Panc1 (cell line): ENCODE data around the gene RNFT1. TPM values are rescaled to one million over a fixed set of nuclear protein-coding genes. Genes with fewer than 3 reads are reported as not detected.
"Not testable (repeated sequence)": the region's sequence is repeated elsewhere in the genome, so short reads cannot be mapped to it uniquely, and the experiment has no call there.

Experiments
- ATAC-seq: fragments of 200-7000 bp; cut with Tn5 transposase; 2 replicates; pipeline ENCODE4 v1.9.1; 2020; ENCODE audit warnings: mild to moderate bottlenecking, moderate library complexity
- BruUV-seq: library from RNA; stranded (reverse); fragments of 400-500 nt; replicated peaks from 2 replicates; lab custom pipeline; 2021; lab: Mats Ljungman, UMichigan
- CTCF ChIA-PET: fragments of 300-600 bp; sonication (Branson Sonifier 250); formaldehyde crosslinking; loops from one replicate; lab custom pipeline; 2022; ENCODE audit warnings: antibody characterized with exemption; lab: Charles Lee
- POLR2A ChIA-PET: fragments of 300-600 bp; sonication (Branson Sonifier 250); formaldehyde crosslinking; loops from one replicate; lab custom pipeline; 2022; ENCODE audit warnings: antibody characterized with exemption; lab: Charles Lee
- DNase-seq: peaks from one replicate; pipeline ENCODE4 v3.0.0-alpha.2; 2010; ENCODE audit warnings: low read depth, low spot score
- H3K27ac ChIP-seq: 2 replicates; pipeline ENCODE4 v1.5.1; 2011; ENCODE audit warnings: mild to moderate bottlenecking, low read length, inconsistent platforms
- H3K27me3 ChIP-seq: fragments of 200-500 bp; sonication (Bioruptor generic); 2 replicates; pipeline ENCODE4 v1.6.0; 2014; ENCODE audit warnings: low read length, inconsistent platforms; ENCODE audit not compliant: control insufficient read depth, insufficient read depth
- H3K36me3 ChIP-seq: fragments of 200-500 bp; sonication (Bioruptor generic); 2 replicates; pipeline ENCODE4 v1.5.1; 2014; ENCODE audit warnings: inconsistent platforms, mild to moderate bottlenecking, low read length, moderate library complexity; ENCODE audit not compliant: control insufficient read depth, insufficient read depth
- H3K4me1 ChIP-seq: 2 replicates; pipeline ENCODE4 v1.5.1; 2011; ENCODE audit warnings: inconsistent platforms, mild to moderate bottlenecking, low read length, moderate library complexity; ENCODE audit not compliant: control insufficient read depth, insufficient read depth
- H3K4me3 ChIP-seq, 2 experiments: 2 replicates each; pipeline ENCODE4 v1.5.1; 2011 to 2012; ENCODE audit warnings: low read depth in 2 of 2, low read length in 2 of 2, mild to moderate bottlenecking in 2 of 2, inconsistent platforms in 1 of 2, moderate library complexity in 1 of 2
- H3K9me3 ChIP-seq: fragments of 200-500 bp; sonication (Bioruptor generic); 2 replicates; pipeline ENCODE4 v1.5.1; 2014; ENCODE audit warnings: low read depth, mild to moderate bottlenecking, inconsistent platforms, low read length, moderate library complexity; ENCODE audit not compliant: control insufficient read depth, insufficient read depth
- CTCF ChIP-seq: fragments of 450-650 bp; IDR thresholded peaks from 2 replicates; pipeline ENCODE4 v1.5.1; 2017; ENCODE audit warnings: mild to moderate bottlenecking
- POLR2AphosphoS5 ChIP-seq: IDR thresholded peaks from 2 replicates; pipeline ENCODE4 v1.6.1; 2012; ENCODE audit warnings: mild to moderate bottlenecking, low read depth, low read length, moderate library complexity
- SIN3A ChIP-seq: IDR thresholded peaks from 2 replicates; pipeline ENCODE4 v1.6.1; 2012; ENCODE audit warnings: low read depth, mild to moderate bottlenecking, low read length, moderate library complexity, borderline replicate concordance; ENCODE audit not compliant: insufficient read depth
- TCF7L2 ChIP-seq: IDR thresholded peaks from 2 replicates; pipeline ENCODE4 v1.6.1; 2011; ENCODE audit warnings: mild to moderate bottlenecking, low read depth, low read length, inconsistent platforms
- in situ Hi-C: cut with HindIII; loops from 2 replicates; pipeline ENCODE4 v1.10.0; 2016; ENCODE audit warnings: low sequenced_read_pairs, low pct_unique_long_range_greater_than_20kb
- intact Hi-C: fragments of 100-400 bp; cut with micrococcal nuclease; formaldehyde crosslinking; loops from one replicate; pipeline ENCODE4 v1.10.0; 2022; ENCODE audit not compliant: unreplicated experiment
- total RNA-seq: library from RNA; stranded (reverse); gene quantifications from one replicate; pipeline ENCODE4 v1.2.1, GENCODE V29; 2021; ENCODE audit not compliant: unreplicated experiment
- TF ChIP-seq, protein P1 (sequence below), 2 experiments: IDR thresholded peaks; 2 replicates each; pipeline ENCODE4 v1.6.1; 2011 to 2012; ENCODE audit warnings: low read depth in 2 of 2, control low read depth in 1 of 2, low read length in 1 of 2, mild to moderate bottlenecking in 1 of 2, moderate library complexity in 1 of 2; ENCODE audit not compliant: insufficient read depth in 1 of 2

Gene RNFT1
- total RNA-seq, 1 experiment from 2014 or later: 11.7 TPM

- peaks cover 13% of the 10 kb centered on the region for H3K36me3 ChIP-seq
- BruUV-seq, in situ Hi-C loops, DNase-seq, H3K9me3 ChIP-seq, H3K4me1 ChIP-seq, ATAC-seq, H3K4me3 ChIP-seq, CTCF ChIA-PET, intact Hi-C loops, H3K27ac ChIP-seq, H3K27me3 ChIP-seq, POLR2A ChIA-PET: not testable (repeated sequence)
Observed at GRCh38 chr17:59920637-59921036, 43.9 kb downstream of the RNFT1 start.

- no peaks in the 10 kb centered on the region for H3K27me3 ChIP-seq
- DNase-seq (no peak), ATAC-seq (no peak)
- no peak overlapping the region for H3K27ac ChIP-seq
- no peaks in the 10 kb centered on the region for H3K9me3 ChIP-seq
- in situ Hi-C loops (no loop called here), intact Hi-C loops (no loop called here)
- ChIA-PET CTCF (no interaction called here), POLR2A (no interaction called here)
- H3K36me3 ChIP-seq: peaks cover 23% of the 10 kb centered on the region
- TF ChIP-seq TCF7L2: no peak
- no peak for TF ChIP-seq POLR2AphosphoS5
- TF ChIP-seq, protein P1, sequence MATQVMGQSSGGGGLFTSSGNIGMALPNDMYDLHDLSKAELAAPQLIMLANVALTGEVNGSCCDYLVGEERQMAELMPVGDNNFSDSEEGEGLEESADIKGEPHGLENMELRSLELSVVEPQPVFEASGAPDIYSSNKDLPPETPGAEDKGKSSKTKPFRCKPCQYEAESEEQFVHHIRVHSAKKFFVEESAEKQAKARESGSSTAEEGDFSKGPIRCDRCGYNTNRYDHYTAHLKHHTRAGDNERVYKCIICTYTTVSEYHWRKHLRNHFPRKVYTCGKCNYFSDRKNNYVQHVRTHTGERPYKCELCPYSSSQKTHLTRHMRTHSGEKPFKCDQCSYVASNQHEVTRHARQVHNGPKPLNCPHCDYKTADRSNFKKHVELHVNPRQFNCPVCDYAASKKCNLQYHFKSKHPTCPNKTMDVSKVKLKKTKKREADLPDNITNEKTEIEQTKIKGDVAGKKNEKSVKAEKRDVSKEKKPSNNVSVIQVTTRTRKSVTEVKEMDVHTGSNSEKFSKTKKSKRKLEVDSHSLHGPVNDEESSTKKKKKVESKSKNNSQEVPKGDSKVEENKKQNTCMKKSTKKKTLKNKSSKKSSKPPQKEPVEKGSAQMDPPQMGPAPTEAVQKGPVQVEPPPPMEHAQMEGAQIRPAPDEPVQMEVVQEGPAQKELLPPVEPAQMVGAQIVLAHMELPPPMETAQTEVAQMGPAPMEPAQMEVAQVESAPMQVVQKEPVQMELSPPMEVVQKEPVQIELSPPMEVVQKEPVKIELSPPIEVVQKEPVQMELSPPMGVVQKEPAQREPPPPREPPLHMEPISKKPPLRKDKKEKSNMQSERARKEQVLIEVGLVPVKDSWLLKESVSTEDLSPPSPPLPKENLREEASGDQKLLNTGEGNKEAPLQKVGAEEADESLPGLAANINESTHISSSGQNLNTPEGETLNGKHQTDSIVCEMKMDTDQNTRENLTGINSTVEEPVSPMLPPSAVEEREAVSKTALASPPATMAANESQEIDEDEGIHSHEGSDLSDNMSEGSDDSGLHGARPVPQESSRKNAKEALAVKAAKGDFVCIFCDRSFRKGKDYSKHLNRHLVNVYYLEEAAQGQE (IDR thresholded peaks at IDR 0.05; ENCODE audit: insufficient read depth in 1 of 2, low read depth in 2 of 2, low read length in 1 of 2): no peak
- H3K4me1 ChIP-seq: 0 out of 2 replicates have a peak, but pooled peaks cover 3% of the 10 kb centered on the region
- H3K4me3 ChIP-seq: no peak overlapping the region
- no TSS peak for BruUV-seq
Observed at GRCh38 chr17:59916446-59916845, 48.1 kb downstream of the RNFT1 start.

GRCh38 chr17:59914274-59914854 lies 50.2 kb downstream of the RNFT1 start:
- Histone ChIP-seq H3K4me1 (0 out of 2 replicates have a peak, but pooled peaks cover 3% of the 10 kb centered on the region), H3K4me3 (no peak overlapping the region), H3K27ac (no peak overlapping the region), H3K9me3 (no peaks in the 10 kb centered on the region), H3K36me3 (peaks cover 23% of the 10 kb centered on the region), H3K27me3 (no peaks in the 10 kb centered on the region)
- ChIA-PET POLR2A (no interaction called here), CTCF (interaction anchor here (0.6 to 1.0 kb wide), 2 partner anchors 11 to 12 kb away, joined by 5 to 10 read pairs; no protein-coding TSS in a partner anchor)
- DNase-seq (no peak), ATAC-seq (no peak)
- BruUV-seq: no TSS peak
- intact Hi-C loops: no loop called here
- TF ChIP-seq TCF7L2 (no peak), SIN3A (no peak), POLR2AphosphoS5 (no peak), CTCF (no peak; the same call in 1 of the 2 replicates)
- TF ChIP-seq, protein P1 (IDR thresholded peaks at IDR 0.05; ENCODE audit: insufficient read depth in 1 of 2, low read depth in 2 of 2, low read length in 1 of 2): no peak
- in situ Hi-C loops: no loop called here
